Keratinocyte (primary cell): ENCODE measurements around the gene TNS3. TPM values are rescaled to one million over a fixed set of nuclear protein-coding genes. Genes with fewer than 3 reads are reported as not detected.

ENCODE experiments used
- DNase-seq: peaks from one replicate; pipeline ENCODE4 v3.0.0-alpha.2; 2011; ENCODE audit warnings: low read depth, missing footprints, low spot score
- FAIRE-seq: peaks from 2 replicates; lab custom pipeline; 2011; peaks lifted over from hg19 to GRCh38; lab: Jason Lieb, UNC
- H2AFZ ChIP-seq: 2 replicates; pipeline ENCODE4 v1.6.0; 2012; ENCODE audit warnings: low read length, control low read depth, inconsistent platforms; ENCODE audit not compliant: control insufficient read depth
- H3K27ac ChIP-seq: 2 replicates; pipeline ENCODE4 v1.5.1; 2011; ENCODE audit warnings: low read length; ENCODE audit not compliant: control insufficient read depth, insufficient read depth
- H3K27me3 ChIP-seq: 3 replicates; pipeline ENCODE4 v1.6.0; 2011; ENCODE audit warnings: low read length; ENCODE audit not compliant: control insufficient read depth, insufficient read depth; ENCODE audit errors: extremely low read depth
- H3K36me3 ChIP-seq, 2 experiments: 2 replicates in 1 of 2; 3 replicates in 1 of 2; pipeline ENCODE4 v1.5.1; 2011; ENCODE audit warnings: low read length in 2 of 2, mild to moderate bottlenecking in 1 of 2; ENCODE audit not compliant: control insufficient read depth in 2 of 2, insufficient read depth in 2 of 2; ENCODE audit errors: extremely low read depth in 1 of 2
- H3K4me1 ChIP-seq: 3 replicates; pipeline ENCODE4 v1.5.1; 2011; ENCODE audit warnings: low read length; ENCODE audit not compliant: control insufficient read depth, insufficient read depth; ENCODE audit errors: extremely low read depth
- H3K4me2 ChIP-seq: 3 replicates; pipeline ENCODE4 v1.6.0; 2011; ENCODE audit warnings: low read depth, low read length; ENCODE audit not compliant: control insufficient read depth, insufficient read depth; ENCODE audit errors: extremely low read depth
- H3K4me3 ChIP-seq, 3 experiments: fragments of 200-600 bp in 1 of 3; sonication (generic) in 1 of 3; 2 replicates in 2 of 3; 3 replicates in 1 of 3; pipeline ENCODE4 v1.5.1; 2011 to 2016; ENCODE audit warnings: low read length in 3 of 3, mild to moderate bottlenecking in 3 of 3, control low read depth in 2 of 3, inconsistent platforms in 1 of 3, low read depth in 1 of 3, mixed read lengths in 1 of 3, mixed run types in 1 of 3, moderate library complexity in 1 of 3; ENCODE audit not compliant: control insufficient read depth in 2 of 3, insufficient read depth in 2 of 3; ENCODE audit errors: extremely low read depth in 1 of 3
- H3K79me2 ChIP-seq: 2 replicates; pipeline ENCODE4 v1.6.0; 2012; ENCODE audit warnings: low read length; ENCODE audit not compliant: control insufficient read depth, insufficient read depth
- H3K9ac ChIP-seq: 3 replicates; pipeline ENCODE4 v1.6.0; 2011; ENCODE audit warnings: low read length; ENCODE audit not compliant: control insufficient read depth, insufficient read depth; ENCODE audit errors: extremely low read depth
- H3K9me1 ChIP-seq: 3 replicates; pipeline ENCODE4 v1.6.0; 2011; ENCODE audit warnings: low read length; ENCODE audit not compliant: control insufficient read depth, insufficient read depth; ENCODE audit errors: extremely low read depth
- H3K9me3 ChIP-seq: 2 replicates; pipeline ENCODE4 v1.5.1; 2012; ENCODE audit warnings: low read depth, low read length; ENCODE audit not compliant: control insufficient read depth
- H4K20me1 ChIP-seq: 3 replicates; pipeline ENCODE4 v1.6.0; 2011; ENCODE audit warnings: low read length; ENCODE audit not compliant: control insufficient read depth, insufficient read depth; ENCODE audit errors: extremely low read depth
- CTCF ChIP-seq, 3 experiments: IDR thresholded peaks in 1 of 3; conservative IDR thresholded peaks in 1 of 3; optimal IDR thresholded peaks in 1 of 3; 2 replicates in 2 of 3; 3 replicates in 1 of 3; pipeline versions ENCODE3 to v1.5.1; 2011; ENCODE audit warnings: low read length in 3 of 3, mild to moderate bottlenecking in 3 of 3, moderate library complexity in 2 of 3, control low read depth in 1 of 3, inconsistent platforms in 1 of 3; ENCODE audit not compliant: insufficient read depth in 2 of 3; ENCODE audit errors: extremely low read depth in 1 of 3
- EZH2 ChIP-seq: IDR thresholded peaks from one replicate; pipeline ENCODE4 v1.6.1; 2012; ENCODE audit warnings: inconsistent platforms, mild to moderate bottlenecking, low read length, moderate library complexity
- dilution Hi-C: fragments of 300-500 bp; cut with MboI; formaldehyde crosslinking; loops from one replicate; pipeline ENCODE4 v1.7.0; 2020; ENCODE audit warnings: low sequenced_read_pairs; ENCODE audit not compliant: extremely low pct_ligation_motif_present
- polyA plus RNA-seq, 5 experiments: library from polyadenylated mRNA; depleted of rRNA in 3 of 5; stranded (reverse) in 3 of 5; stranded (forward) in 1 of 5; unstranded in 1 of 5; fragments of >200 nt; gene quantifications; 1 replicate in 1 of 5; 2 replicates in 3 of 5; 3 replicates in 1 of 5; pipeline versions ENCODE4 v1.2.1 to v1.2.3, GENCODE V29; 2011 to 2012; ENCODE audit warnings: missing spikeins in 2 of 5, low read depth in 1 of 5, low replicate concordance in 1 of 5

Gene TNS3
- polyA plus RNA-seq, 1 donor (not counting 4 experiments of a cell fraction or from before 2014, with no cell fraction given): 3.9 TPM

- H3K9ac ChIP-seq: no peak overlapping the region
- dilution Hi-C loops: no loop called here
Observed at GRCh38 chr7:47299496-47299895, 282.4 kb downstream of the TNS3 start.

DNA sequence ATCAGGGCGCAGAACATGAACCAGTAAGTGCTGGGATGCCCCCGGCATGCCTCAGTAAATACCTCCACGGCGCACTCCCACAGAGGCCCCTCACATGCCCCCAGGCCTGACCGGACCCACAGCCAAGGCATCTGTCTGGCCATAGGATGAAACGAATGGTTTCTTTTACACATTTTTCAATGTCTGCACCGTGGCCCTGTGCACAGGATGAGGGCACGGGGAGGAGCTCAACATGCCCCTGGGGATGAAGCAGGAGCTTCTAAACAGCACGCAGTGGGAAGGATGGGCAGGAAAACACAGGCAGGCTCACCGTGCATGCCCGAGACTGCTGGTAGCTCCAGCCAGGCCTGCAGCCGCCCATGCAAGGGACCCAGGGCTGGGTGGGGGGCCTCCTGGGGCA, 283.3 kb downstream of the TNS3 start:
- no peaks in the 10 kb centered on the region for H4K20me1 ChIP-seq
- peaks cover 17% of the 10 kb centered on the region for H3K4me1 ChIP-seq
- H3K9me1 ChIP-seq: no peaks in the 10 kb centered on the region
- no peaks in the 10 kb centered on the region for H3K9me3 ChIP-seq
- no peak overlapping the region for H3K4me3 ChIP-seq
- H3K9ac ChIP-seq: no peak overlapping the region
- dilution Hi-C loops: no loop called here
- no peak overlapping the region for H3K27ac ChIP-seq
- no peak for TF ChIP-seq CTCF (optimal IDR thresholded peaks at IDR 0.05 in 1 of 3, IDR thresholded peaks at IDR 0.05 in 1 of 3, conservative IDR thresholded peaks at IDR 0.05 in 1 of 3; ENCODE audit: extremely low read depth in 1 of 3, insufficient read depth in 2 of 3, low read length in 3 of 3)
- no peak for TF ChIP-seq EZH2
- FAIRE-seq: no peak
- H3K79me2 ChIP-seq: no peaks in the 10 kb centered on the region
- no peaks in the 10 kb centered on the region for H3K36me3 ChIP-seq
- no peak overlapping the region for H3K4me2 ChIP-seq
- H2AFZ ChIP-seq: no peak overlapping the region
- DNase-seq: no peak
- no peaks in the 10 kb centered on the region for H3K27me3 ChIP-seq

More at GRCh38 chr7:47299496-47299895, 282.4 kb downstream of the TNS3 start:
- Histone ChIP-seq H3K9me3 (no peaks in the 10 kb centered on the region), H4K20me1 (no peaks in the 10 kb centered on the region), H3K27me3 (no peaks in the 10 kb centered on the region), H3K36me3 (no peaks in the 10 kb centered on the region), H3K4me3 (no peak overlapping the region), H3K4me2 (no peak overlapping the region), H3K9me1 (no peaks in the 10 kb centered on the region), H3K4me1 (peaks cover 17% of the 10 kb centered on the region), H2AFZ (no peak overlapping the region), H3K79me2 (no peaks in the 10 kb centered on the region), H3K27ac (no peak overlapping the region)
- DNase-seq (no peak), FAIRE-seq (no peak)
- TF ChIP-seq EZH2 (no peak), CTCF (optimal IDR thresholded peaks at IDR 0.05 in 1 of 3, IDR thresholded peaks at IDR 0.05 in 1 of 3, conservative IDR thresholded peaks at IDR 0.05 in 1 of 3; ENCODE audit: extremely low read depth in 1 of 3, insufficient read depth in 2 of 3, low read length in 3 of 3) (no peak)
